ENCODE measurements around the gene SCART1.
"Not testable (repeated sequence)": the region's sequence is repeated elsewhere in the genome, so short reads cannot be mapped to it uniquely, and the experiment has no call there.

The SCART1 gene

GRCh38 chr10:133441356-133441755, 12.4 kb upstream of the SCART1 start:
- not testable (repeated sequence) for H2AFZ ChIP-seq (ENCODE audit: low read depth, low read length); H3K36me3 ChIP-seq (ENCODE audit: insufficient read depth, low read length); H3K9me3 ChIP-seq (ENCODE audit: low read length); H3K4me1 ChIP-seq (ENCODE audit: insufficient read depth, low read length); H3K4me3 ChIP-seq (ENCODE audit: low read length); H3K27me3 ChIP-seq (ENCODE audit: insufficient read depth, low read length)

GRCh38 chr10:133441780-133442179, 12.0 kb upstream of the SCART1 start:
- H3K9me3 ChIP-seq (ENCODE audit: low read length), result peaks cover 6% of the 10 kb centered on the region
- H3K4me3 ChIP-seq (ENCODE audit: low read length), result no peak overlapping the region
- no peaks in the 10 kb centered on the region for H3K27me3 ChIP-seq (ENCODE audit: insufficient read depth, low read length)
- no peaks in the 10 kb centered on the region for H3K36me3 ChIP-seq (ENCODE audit: insufficient read depth, low read length)
- no peak overlapping the region for H2AFZ ChIP-seq (ENCODE audit: low read depth, low read length)
- H3K4me1 ChIP-seq (ENCODE audit: insufficient read depth, low read length), result no peaks in the 10 kb centered on the region

GRCh38 chr10:133442191-133442966, 11.4 kb upstream of the SCART1 start:
- Histone ChIP-seq H3K27me3 (ENCODE audit: insufficient read depth, low read length) (no peaks in the 10 kb centered on the region), H3K4me1 (ENCODE audit: insufficient read depth, low read length) (no peaks in the 10 kb centered on the region), H3K9me3 (ENCODE audit: low read length) (peaks cover 6% of the 10 kb centered on the region), H3K36me3 (ENCODE audit: insufficient read depth, low read length) (no peaks in the 10 kb centered on the region), H3K4me3 (ENCODE audit: low read length) (no peak overlapping the region), H2AFZ (ENCODE audit: low read depth, low read length) (no peak overlapping the region)

GRCh38 chr10:133442967-133443924, 10.5 kb upstream of the SCART1 start:
- Histone ChIP-seq H3K4me1 (ENCODE audit: insufficient read depth, low read length) (no peaks in the 10 kb centered on the region), H3K27me3 (ENCODE audit: insufficient read depth, low read length) (no peaks in the 10 kb centered on the region), H3K9me3 (ENCODE audit: low read length) (peaks cover 6% of the 10 kb centered on the region), H2AFZ (ENCODE audit: low read depth, low read length) (no peak overlapping the region), H3K36me3 (ENCODE audit: insufficient read depth, low read length) (no peaks in the 10 kb centered on the region), H3K4me3 (ENCODE audit: low read length) (no peak overlapping the region)

- Histone ChIP-seq H3K36me3 (ENCODE audit: insufficient read depth, low read length) (no peaks in the 10 kb centered on the region), H3K27me3 (ENCODE audit: insufficient read depth, low read length) (no peaks in the 10 kb centered on the region), H3K4me3 (ENCODE audit: low read length) (no peak overlapping the region), H2AFZ (ENCODE audit: low read depth, low read length) (no peak overlapping the region), H3K4me1 (ENCODE audit: insufficient read depth, low read length) (no peaks in the 10 kb centered on the region), H3K9me3 (ENCODE audit: low read length) (peaks cover 6% of the 10 kb centered on the region)
These were observed 9.1 kb upstream of the SCART1 start for GRCh38 chr10:133444342-133445267.

- Histone ChIP-seq H3K9me3 (ENCODE audit: low read length) (peaks cover 6% of the 10 kb centered on the region), H2AFZ (ENCODE audit: low read depth, low read length) (no peak overlapping the region), H3K36me3 (ENCODE audit: insufficient read depth, low read length) (no peaks in the 10 kb centered on the region), H3K4me1 (ENCODE audit: insufficient read depth, low read length) (no peaks in the 10 kb centered on the region), H3K4me3 (ENCODE audit: low read length) (no peak overlapping the region), H3K27me3 (ENCODE audit: insufficient read depth, low read length) (no peaks in the 10 kb centered on the region)
These were observed 8.4 kb upstream of the SCART1 start for GRCh38 chr10:133445268-133445732.

- Histone ChIP-seq H3K9me3 (ENCODE audit: low read length) (peaks cover 6% of the 10 kb centered on the region), H3K27me3 (ENCODE audit: insufficient read depth, low read length) (no peaks in the 10 kb centered on the region), H3K36me3 (ENCODE audit: insufficient read depth, low read length) (no peaks in the 10 kb centered on the region), H3K4me3 (ENCODE audit: low read length) (no peak overlapping the region), H2AFZ (ENCODE audit: low read depth, low read length) (no peak overlapping the region), H3K4me1 (ENCODE audit: insufficient read depth, low read length) (no peaks in the 10 kb centered on the region)
These were observed 7.7 kb upstream of the SCART1 start for GRCh38 chr10:133445751-133446708.

GRCh38 chr10:133446979-133447378, 6.8 kb upstream of the SCART1 start:
- Histone ChIP-seq H3K4me1 (ENCODE audit: insufficient read depth, low read length) (no peaks in the 10 kb centered on the region), H3K27me3 (ENCODE audit: insufficient read depth, low read length) (no peaks in the 10 kb centered on the region), H3K4me3 (ENCODE audit: low read length) (no peak overlapping the region), H2AFZ (ENCODE audit: low read depth, low read length) (no peak overlapping the region), H3K9me3 (ENCODE audit: low read length) (peaks cover 6% of the 10 kb centered on the region), H3K36me3 (ENCODE audit: insufficient read depth, low read length) (no peaks in the 10 kb centered on the region)

- peaks cover 6% of the 10 kb centered on the region for H3K9me3 ChIP-seq (ENCODE audit: low read length)
- H2AFZ ChIP-seq (ENCODE audit: low read depth, low read length), result no peak overlapping the region
- H3K4me1 ChIP-seq (ENCODE audit: insufficient read depth, low read length), result no peaks in the 10 kb centered on the region
- no peaks in the 10 kb centered on the region for H3K27me3 ChIP-seq (ENCODE audit: insufficient read depth, low read length)
- no peaks in the 10 kb centered on the region for H3K36me3 ChIP-seq (ENCODE audit: insufficient read depth, low read length)
- H3K4me3 ChIP-seq (ENCODE audit: low read length), result no peak overlapping the region
These were observed 5.6 kb upstream of the SCART1 start for GRCh38 chr10:133448120-133448519.

GRCh38 chr10:133451346-133451745, 2.4 kb upstream of the SCART1 start:
- H2AFZ ChIP-seq (ENCODE audit: low read depth, low read length), result no peak overlapping the region
- no peaks in the 10 kb centered on the region for H3K4me1 ChIP-seq (ENCODE audit: insufficient read depth, low read length)
- H3K36me3 ChIP-seq (ENCODE audit: insufficient read depth, low read length), result no peaks in the 10 kb centered on the region
- no peaks in the 10 kb centered on the region for H3K27me3 ChIP-seq (ENCODE audit: insufficient read depth, low read length)
- peaks cover 1% of the 10 kb centered on the region for H3K9me3 ChIP-seq (ENCODE audit: low read length)
- H3K4me3 ChIP-seq (ENCODE audit: low read length), result no peak overlapping the region

GRCh38 chr10:133452453-133452852, 1.3 kb upstream of the SCART1 start:
- H3K9me3 ChIP-seq (ENCODE audit: low read length), result no peaks in the 10 kb centered on the region
- H3K36me3 ChIP-seq (ENCODE audit: insufficient read depth, low read length), result no peaks in the 10 kb centered on the region
- no peak overlapping the region for H2AFZ ChIP-seq (ENCODE audit: low read depth, low read length)
- no peaks in the 10 kb centered on the region for H3K4me1 ChIP-seq (ENCODE audit: insufficient read depth, low read length)
- no peaks in the 10 kb centered on the region for H3K27me3 ChIP-seq (ENCODE audit: insufficient read depth, low read length)
- H3K4me3 ChIP-seq (ENCODE audit: low read length), result no peak overlapping the region
